A549 (cell line): ENCODE measurements around the gene PGM2L1. TPM values are rescaled to one million over a fixed set of nuclear protein-coding genes. Genes with fewer than 3 reads are reported as not detected.

Experiments used
- ATAC-seq, 2 experiments: fragments of 200-7000 bp in 1 of 2; fragments of >200 bp in 1 of 2; cut with Nextera tagmentation in 1 of 2; cut with Tn5 transposase in 1 of 2; 3 replicates each; pipeline versions ENCODE4 v1.8.0 to v1.9.1; 2018 to 2020; ENCODE audit warnings: mild to moderate bottlenecking in 1 of 2, moderate library complexity in 1 of 2
- CTCF ChIA-PET: fragments of 300-600 bp; sonication (Branson Sonifier 250); formaldehyde crosslinking; extraction: SDS; loops from one replicate; lab custom pipeline; 2021; ENCODE audit warnings: antibody characterized with exemption, inconsistent platforms; lab: Yijun Ruan, JAX
- POLR2A ChIA-PET: fragments of 350-600 bp; formaldehyde crosslinking; extraction: SDS; loops from one replicate; lab custom pipeline; 2021; ENCODE audit warnings: antibody characterized with exemption, inconsistent platforms; lab: Yijun Ruan, JAX
- DNase-seq, 2 experiments: peaks; one replicate each; pipeline versions ENCODE4 v3.0.0 to v3.0.0-alpha.2; 2011 to 2016; ENCODE audit warnings: low read depth in 1 of 2, low spot score in 1 of 2
- FAIRE-seq: peaks from 2 replicates; lab custom pipeline; 2011; peaks lifted over from hg19 to GRCh38; lab: Jason Lieb, UNC
- H3K27ac ChIP-seq, 2 experiments: fragments of >200 bp; sonication (Bioruptor Twin); formaldehyde crosslinking; 3 replicates each; pipeline ENCODE4 v1.5.1; 2016 to 2017
- H3K4me1 ChIP-seq: fragments of >200 bp; sonication (Bioruptor Twin); formaldehyde crosslinking; 3 replicates; pipeline ENCODE4 v1.6.1; 2016
- H3K4me2 ChIP-seq: fragments of >200 bp; sonication (Bioruptor Twin); formaldehyde crosslinking; 3 replicates; pipeline ENCODE4 v1.6.1; 2016
- H3K4me3 ChIP-seq: fragments of >200 bp; sonication (Bioruptor Twin); formaldehyde crosslinking; 3 replicates; pipeline ENCODE4 v1.5.1; 2016
- H3K9me3 ChIP-seq: fragments of >200 bp; sonication (Bioruptor Twin); formaldehyde crosslinking; 3 replicates; pipeline ENCODE4 v1.6.1; 2016
- BHLHE40 ChIP-seq: IDR thresholded peaks from 2 replicates; pipeline ENCODE4 v1.6.1; 2012; ENCODE audit warnings: low read depth, low read length, inconsistent platforms
- CBX2 ChIP-seq: fragments of 200-600 bp; sonication (generic); IDR thresholded peaks from 2 replicates; pipeline ENCODE4 v1.6.1; 2016; ENCODE audit warnings: low read depth, mild to moderate bottlenecking, borderline replicate concordance
- CEBPB ChIP-seq, 2 experiments: fragments of >200 bp in 1 of 2; sonication (Bioruptor Twin) in 1 of 2; formaldehyde crosslinking in 1 of 2; IDR thresholded peaks; 2 replicates each; pipeline ENCODE4 v1.6.1; 2012 to 2016
- CHD4 ChIP-seq: fragments of 200-600 bp; sonication (generic); IDR thresholded peaks from 2 replicates; pipeline ENCODE4 v1.6.1; 2016; ENCODE audit warnings: antibody characterized with exemption, mild to moderate bottlenecking, borderline replicate concordance
- EHF ChIP-seq: fragments of 250-450 bp; sonication (Bioruptor Pico); IDR thresholded peaks from 2 replicates; pipeline ENCODE4 v1.5.0; 2020; ENCODE audit warnings: mild to moderate bottlenecking
- EHMT2 ChIP-seq: fragments of 200-600 bp; sonication (generic); IDR thresholded peaks from 2 replicates; pipeline ENCODE4 v1.6.1; 2016; ENCODE audit warnings: antibody characterized with exemption, low read depth, mild to moderate bottlenecking, moderate library complexity
- ESRRA ChIP-seq: fragments of 150-350 bp; IDR thresholded peaks from 2 replicates; pipeline ENCODE4 v1.6.1; 2014; ENCODE audit warnings: mild to moderate bottlenecking, low read length, borderline replicate concordance
- FOSL2 ChIP-seq, 2 experiments: fragments of 450-650 bp in 1 of 2; fragments of >200 bp in 1 of 2; sonication (Bioruptor Twin) in 1 of 2; formaldehyde crosslinking; IDR thresholded peaks; 2 replicates each; pipeline versions ENCODE4 v1.5.0 to v1.6.1; 2016 to 2020; ENCODE audit warnings: mild to moderate bottlenecking in 1 of 2, moderate library complexity in 1 of 2
- FOXS1 ChIP-seq: fragments of 250-450 bp; sonication (Bioruptor Pico); IDR thresholded peaks from 2 replicates; pipeline ENCODE4 v1.5.0; 2020; ENCODE audit warnings: mild to moderate bottlenecking, moderate library complexity
- GATA3 ChIP-seq: IDR thresholded peaks from 2 replicates; pipeline ENCODE4 v1.6.1; 2012; ENCODE audit warnings: borderline replicate concordance
- HDAC2 ChIP-seq: fragments of 200-600 bp; sonication (generic); IDR thresholded peaks from 2 replicates; pipeline ENCODE4 v1.6.1; 2016
- HES2 ChIP-seq: fragments of >200 bp; sonication (Bioruptor Twin); formaldehyde crosslinking; IDR thresholded peaks from 2 replicates; pipeline ENCODE4 v1.6.1; 2016
- HEYL ChIP-seq: fragments of 250-450 bp; sonication (Bioruptor Pico); IDR thresholded peaks from 2 replicates; pipeline ENCODE4 v1.8.0; 2021; ENCODE audit warnings: mild to moderate bottlenecking, moderate library complexity
- HOXA7 ChIP-seq: fragments of 250-450 bp; sonication (Bioruptor Pico); IDR thresholded peaks from 2 replicates; pipeline ENCODE4 v1.5.0; 2020; ENCODE audit warnings: mild to moderate bottlenecking, moderate library complexity
- JUN ChIP-seq, 2 experiments: fragments of >200 bp; sonication (Bioruptor Twin); formaldehyde crosslinking; IDR thresholded peaks; 2 replicates in 1 of 2; 3 replicates in 1 of 2; pipeline ENCODE4 v1.6.1; 2016 to 2017
- MAFK ChIP-seq: fragments of 450-650 bp; IDR thresholded peaks from 2 replicates; pipeline ENCODE4 v1.6.1; 2014; ENCODE audit not compliant: partially characterized antibody
- NFE2L2 ChIP-seq: fragments of 150-350 bp; conservative IDR thresholded peaks from 2 replicates; pipeline ENCODE4 v1.6.1; 2014; ENCODE audit warnings: low read length
- NPAS2 ChIP-seq: fragments of 250-450 bp; sonication (Bioruptor Pico); IDR thresholded peaks from 2 replicates; pipeline ENCODE4 v1.8.0; 2022; ENCODE audit warnings: mild to moderate bottlenecking, moderate library complexity, borderline replicate concordance
- NR3C1 ChIP-seq: fragments of >200 bp; sonication (Bioruptor Twin); formaldehyde crosslinking; IDR thresholded peaks from 3 replicates; pipeline ENCODE4 v1.6.1; 2017
- POLR2A ChIP-seq: IDR thresholded peaks from 2 replicates; pipeline ENCODE4 v1.6.1; 2012; ENCODE audit warnings: mild to moderate bottlenecking, low read length
- POLR2AphosphoS2 ChIP-seq: conservative IDR thresholded peaks from 2 replicates; pipeline ENCODE4 v1.6.1; 2012; ENCODE audit warnings: low read length, improper control_type of control experiment, inconsistent platforms
- RAD21 ChIP-seq, 2 experiments: fragments of >200 bp in 1 of 2; sonication (Bioruptor Twin) in 1 of 2; formaldehyde crosslinking in 1 of 2; IDR thresholded peaks in 1 of 2; conservative IDR thresholded peaks in 1 of 2; 2 replicates in 1 of 2; 3 replicates in 1 of 2; pipeline ENCODE4 v1.6.1; 2012 to 2018; ENCODE audit warnings: inconsistent platforms in 1 of 2
- RARB ChIP-seq: fragments of 250-450 bp; sonication (Bioruptor Pico); IDR thresholded peaks from 2 replicates; pipeline ENCODE4 v1.8.0; 2021; ENCODE audit warnings: mild to moderate bottlenecking, moderate library complexity
- ZC3H11A ChIP-seq: fragments of 450-650 bp; IDR thresholded peaks from 2 replicates; pipeline ENCODE4 v1.6.1; 2014; ENCODE audit warnings: antibody characterized with exemption, mild to moderate bottlenecking
- ZSCAN20 ChIP-seq: fragments of 250-450 bp; sonication (Bioruptor Pico); IDR thresholded peaks from 2 replicates; pipeline ENCODE4 v1.8.0; 2022; ENCODE audit warnings: mild to moderate bottlenecking, moderate library complexity
- WGBS: methylation state at CpG from one replicate; pipeline ENCODE4 v1.1.6; 2017; ENCODE audit errors: missing lambda C conversion rate; 5-methylcytosine and 5-hydroxymethylcytosine counted together
- polyA plus RNA-seq, 4 experiments: library from polyadenylated mRNA; depleted of rRNA in 3 of 4; stranded (reverse); fragments of >200 nt; fragmentation: RNase III in 1 of 4; extraction: RNeasy Plus Mini Kit Qiagen cat#74134 plus additional on column Dnase treatment in 1 of 4; gene quantifications; 2 replicates in 3 of 4; 3 replicates in 1 of 4; pipeline ENCODE4 v1.2.3, GENCODE V29; 2011 to 2017
- TF ChIP-seq, protein P1 (sequence below): IDR thresholded peaks from 2 replicates; pipeline ENCODE4 v1.6.1; 2012

The PGM2L1 gene
- polyA plus RNA-seq, 2 of the 4 experiments (the other 2 are of a cell fraction) = 21.8 to 23.5 TPM

- no peaks in the 10 kb centered on the region for H3K9me3 ChIP-seq
- FAIRE-seq (peak; percentile 90), DNase-seq (peak; percentile 72 to 86), ATAC-seq (peak; percentile 77 to 79)
- ChIA-PET POLR2A (interaction anchor here (1.1 to 1.8 kb wide), 4 partner anchors 29 to 142 kb away, joined by 3 to 12 read pairs (median 6); partner anchors contain the start of gene LIPT2), CTCF (interaction anchor here (0.8 to 2.6 kb wide), 9 partner anchors 8 to 172 kb away, joined by 3 to 7 read pairs (median 4); no protein-coding TSS in a partner anchor)
- H3K27ac ChIP-seq = peak overlapping the region; percentile 89 to 91
- H3K4me2 ChIP-seq = peak overlapping the region; percentile 76
- H3K4me1 ChIP-seq = peaks cover 21% of the 10 kb centered on the region
- peak overlapping the region; percentile 99 for H3K4me3 ChIP-seq
- TF ChIP-seq JUN (IDR thresholded peaks at IDR 0.05) (no peak; a peak in 1 of 5 replicates), EHMT2 (no peak), CHD4 (no peak), RARB (no peak), HEYL (CRISPR knock-in tag) (no peak), MAFK (no peak), POLR2A (no peak), POLR2AphosphoS2 (no peak), FOXS1 (CRISPR knock-in tag) (no peak), HES2 (no peak), HOXA7 (no peak), EHF (CRISPR knock-in tag) (no peak), CBX2 (no peak), RAD21 (conservative IDR thresholded peaks at IDR 0.05 in 1 of 2, IDR thresholded peaks at IDR 0.05 in 1 of 2) (no peak), HDAC2 (no peak), BHLHE40 (no peak), CEBPB (IDR thresholded peaks at IDR 0.05) (no peak), NFE2L2 (no peak), FOSL2 (IDR thresholded peaks at IDR 0.05) (no peak), FOSL2 (CRISPR knock-in tag; IDR thresholded peaks at IDR 0.05) (no peak)
- WGBS = 2% methylated on average over 20 of the region's 35 CpGs
Measured at GRCh38 chr11:74397501-74398243, 561 bp downstream of the PGM2L1 start.

DNA sequence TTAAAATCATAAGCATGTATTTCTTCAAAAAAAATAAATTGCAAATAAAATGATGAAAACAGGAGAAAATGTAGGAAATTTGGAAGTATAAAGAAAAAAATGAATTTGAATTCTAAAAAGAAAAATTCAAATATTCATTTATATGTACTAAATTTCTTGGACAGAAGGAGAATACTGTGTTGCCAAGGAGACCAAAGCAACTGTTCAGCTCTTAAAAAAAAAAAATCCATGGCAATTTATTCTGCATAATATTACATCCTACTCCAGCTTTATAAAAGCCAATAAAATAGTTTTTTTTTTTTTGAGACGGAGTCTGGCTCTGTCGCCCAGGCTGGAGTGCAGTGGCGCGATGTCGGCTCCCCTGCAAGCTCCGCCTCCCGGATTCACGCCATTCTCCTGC lies 6.0 kb downstream of the PGM2L1 start:
- ATAC-seq = no peak
- H3K4me1 ChIP-seq = peaks cover 47% of the 10 kb centered on the region; the same call in 2 of the 3 replicates
- ChIA-PET CTCF (interaction anchor here (0.6 to 2.3 kb wide), 4 partner anchors 44 to 137 kb away, joined by 3 to 26 read pairs (median 3); partner anchors contain the start of gene KCNE3), POLR2A (no interaction called here)
- no peaks in the 10 kb centered on the region for H3K9me3 ChIP-seq
- DNase-seq = no peak
- TF ChIP-seq ZSCAN20 (no peak), NPAS2 (CRISPR knock-in tag) (no peak), GATA3 (no peak), NR3C1 (no peak), FOSL2 (IDR thresholded peaks at IDR 0.05) (no peak), FOSL2 (CRISPR knock-in tag; IDR thresholded peaks at IDR 0.05) (no peak), HES2 (no peak), ESRRA (no peak), ZC3H11A (no peak), NFE2L2 (no peak), HEYL (CRISPR knock-in tag) (no peak)
- TF ChIP-seq, protein P1, sequence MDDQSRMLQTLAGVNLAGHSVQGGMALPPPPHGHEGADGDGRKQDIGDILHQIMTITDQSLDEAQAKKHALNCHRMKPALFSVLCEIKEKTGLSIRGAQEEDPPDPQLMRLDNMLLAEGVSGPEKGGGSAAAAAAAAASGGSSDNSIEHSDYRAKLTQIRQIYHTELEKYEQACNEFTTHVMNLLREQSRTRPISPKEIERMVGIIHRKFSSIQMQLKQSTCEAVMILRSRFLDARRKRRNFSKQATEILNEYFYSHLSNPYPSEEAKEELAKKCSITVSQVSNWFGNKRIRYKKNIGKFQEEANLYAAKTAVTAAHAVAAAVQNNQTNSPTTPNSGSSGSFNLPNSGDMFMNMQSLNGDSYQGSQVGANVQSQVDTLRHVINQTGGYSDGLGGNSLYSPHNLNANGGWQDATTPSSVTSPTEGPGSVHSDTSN = no peak
- 98% methylated on average over 8 of the region's 8 CpGs for WGBS
- FAIRE-seq = no peak
- H3K4me3 ChIP-seq = no peak overlapping the region
- no peak overlapping the region for H3K4me2 ChIP-seq
- no peak overlapping the region for H3K27ac ChIP-seq
